NT2/D1 (cell line): Measurements from ENCODE around the gene WDR86.

ENCODE experiments used
- SUZ12 ChIP-seq: IDR thresholded peaks from 2 replicates; pipeline ENCODE4 v1.6.1; 2011; ENCODE audit not compliant: insufficient read length, insufficient read depth; ENCODE audit errors: extremely low read depth
- YY1 ChIP-seq: IDR thresholded peaks from 2 replicates; pipeline ENCODE4 v1.6.1; 2011; ENCODE audit not compliant: insufficient read length, insufficient read depth

DNA sequence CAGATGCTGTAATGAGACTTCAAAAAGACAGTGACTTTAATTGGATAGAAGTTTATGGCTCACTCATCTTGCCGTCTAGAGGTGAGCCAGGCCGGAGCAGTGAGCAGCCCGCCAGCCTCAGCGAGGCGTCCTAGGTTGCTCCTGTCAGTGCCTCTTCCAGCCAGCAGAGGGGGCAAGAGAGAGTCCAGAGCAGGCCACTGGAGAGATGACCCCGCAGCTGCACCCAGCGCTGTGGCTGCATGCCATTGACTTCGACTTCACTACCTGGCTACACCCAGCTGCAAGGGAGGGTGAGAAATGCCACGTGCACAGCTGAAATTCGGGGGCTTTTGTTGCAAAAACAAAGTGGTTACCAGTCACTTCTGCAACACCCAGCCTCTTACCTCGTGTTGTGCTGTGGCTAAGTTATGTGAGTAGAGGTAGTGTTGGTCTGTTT is 41.7 kb downstream of the WDR86 start:
- TF ChIP-seq YY1 (no peak), SUZ12 (no peak)
